HUES64 (cell line): ENCODE measurements around the gene PMP22.
"Not testable (repeated sequence)": the region's sequence is repeated elsewhere in the genome, so short reads cannot be mapped to it uniquely, and the experiment has no call there.

Experiments
- H3K27ac ChIP-seq: 2 replicates; pipeline ENCODE4 v1.7.0; 2013; ENCODE audit warnings: low read depth, low read length, inconsistent platforms
- H3K27me3 ChIP-seq: 2 replicates; pipeline ENCODE4 v1.6.1; 2013; ENCODE audit warnings: mild to moderate bottlenecking, low read length; ENCODE audit not compliant: insufficient read depth
- H3K36me3 ChIP-seq: 2 replicates; pipeline ENCODE4 v1.6.1; 2013; ENCODE audit warnings: mild to moderate bottlenecking, low read length; ENCODE audit not compliant: insufficient read depth
- H3K4me1 ChIP-seq: 2 replicates; pipeline ENCODE4 v1.6.1; 2013; ENCODE audit warnings: mild to moderate bottlenecking, low read length, moderate library complexity; ENCODE audit not compliant: insufficient read depth
- H3K4me3 ChIP-seq: 2 replicates; pipeline ENCODE4 v1.5.1; 2013; ENCODE audit warnings: mild to moderate bottlenecking, low read length, moderate library complexity
- H3K9ac ChIP-seq: 2 replicates; pipeline ENCODE4 v1.6.1; 2013; ENCODE audit warnings: mild to moderate bottlenecking, low read depth, low read length
- H3K9me3 ChIP-seq: 2 replicates; pipeline ENCODE4 v1.6.1; 2013; ENCODE audit warnings: low read depth, low read length; ENCODE audit not compliant: insufficient read depth
- WGBS: fragments of 150-250, 120-280 bp; methylation state at CpG from one replicate; pipeline ENCODE4 v1.1.7; 2013; ENCODE audit warnings: missing lambda C conversion rate; 5-methylcytosine and 5-hydroxymethylcytosine counted together

PMP22 gene

GRCh38 chr17:15210247-15210646 is 54.9 kb downstream of the PMP22 start:
- H3K36me3 ChIP-seq, result no peaks in the 10 kb centered on the region
- WGBS, result 100% methylated on average over 1 of the region's 1 CpG
- H3K27me3 ChIP-seq, result no peaks in the 10 kb centered on the region
- no peak overlapping the region for H3K27ac ChIP-seq
- no peak overlapping the region for H3K4me3 ChIP-seq
- H3K9ac ChIP-seq, result no peak overlapping the region
- no peaks in the 10 kb centered on the region for H3K4me1 ChIP-seq
- H3K9me3 ChIP-seq, result no peaks in the 10 kb centered on the region

- H3K36me3 ChIP-seq, H3K27me3 ChIP-seq, H3K4me3 ChIP-seq, H3K4me1 ChIP-seq, H3K9ac ChIP-seq, H3K27ac ChIP-seq, H3K9me3 ChIP-seq: not testable (repeated sequence)
- WGBS, result no CpG with 5 or more reads among the region's 2 CpGs
Measured at GRCh38 chr17:15203062-15203461, 62.1 kb downstream of the PMP22 start.

GRCh38 chr17:15200574-15200973 is 64.6 kb downstream of the PMP22 start:
- not testable (repeated sequence) for H3K27ac ChIP-seq, H3K4me1 ChIP-seq, H3K9me3 ChIP-seq, H3K9ac ChIP-seq, H3K36me3 ChIP-seq, H3K27me3 ChIP-seq, H3K4me3 ChIP-seq
- 94% methylated on average over 2 of the region's 2 CpGs for WGBS

DNA sequence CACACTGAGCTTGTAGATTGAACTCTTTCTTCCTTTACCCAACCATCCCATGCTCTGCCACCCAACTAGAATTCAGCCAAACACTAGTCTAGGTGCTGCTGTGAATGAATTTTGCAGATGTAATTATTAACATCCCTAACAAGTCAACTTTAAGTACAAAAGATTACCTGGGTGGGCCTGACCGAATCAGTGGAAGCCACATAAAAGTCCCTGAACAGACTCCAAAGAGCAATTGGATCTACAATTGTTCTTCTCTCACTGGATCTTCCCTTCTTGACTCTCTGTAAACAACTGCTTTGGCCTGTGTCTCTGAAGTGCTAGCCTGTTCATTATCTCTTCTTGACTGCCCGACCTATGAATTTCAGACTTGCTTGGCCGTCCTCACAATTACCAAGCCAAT is 67.9 kb downstream of the PMP22 start:
- Histone ChIP-seq H3K9ac (no peak overlapping the region), H3K4me1 (no peaks in the 10 kb centered on the region), H3K27me3 (no peaks in the 10 kb centered on the region), H3K36me3 (no peaks in the 10 kb centered on the region), H3K27ac (no peak overlapping the region), H3K4me3 (no peak overlapping the region), H3K9me3 (peaks cover 8% of the 10 kb centered on the region)
- 94% methylated on average over 3 of the region's 3 CpGs for WGBS

DNA sequence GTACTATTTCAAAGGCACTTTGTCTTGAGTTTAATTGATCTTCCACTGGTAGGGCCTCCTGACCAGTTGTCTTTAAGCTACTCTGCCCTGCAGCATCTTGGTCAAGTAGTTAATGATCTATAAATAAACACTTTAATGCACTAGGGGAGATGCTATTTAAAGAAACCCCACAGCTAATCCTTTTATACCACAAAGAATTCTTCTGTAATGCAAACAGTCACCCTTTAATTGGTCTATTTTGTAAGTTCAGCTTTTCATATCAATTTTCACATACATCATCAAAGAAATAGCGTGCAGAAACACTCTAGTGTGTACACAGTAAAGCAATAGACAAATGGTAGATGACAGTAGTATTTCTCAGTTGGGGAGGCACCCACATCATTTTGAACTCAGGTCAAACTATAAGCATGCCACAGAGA is 70.3 kb downstream of the PMP22 start:
- WGBS, result no CpG with 5 or more reads among the region's 1 CpG
- Histone ChIP-seq H3K4me3 (no peak overlapping the region), H3K27me3 (no peaks in the 10 kb centered on the region), H3K9me3 (peaks cover 3% of the 10 kb centered on the region), H3K36me3 (no peaks in the 10 kb centered on the region), H3K4me1 (no peaks in the 10 kb centered on the region), H3K9ac (no peak overlapping the region), H3K27ac (no peak overlapping the region)

- no peak overlapping the region for H3K27ac ChIP-seq
- H3K4me3 ChIP-seq, result no peak overlapping the region
- 78% methylated on average over 4 of the region's 4 CpGs for WGBS
- H3K9ac ChIP-seq, result no peak overlapping the region
- H3K36me3 ChIP-seq, result no peaks in the 10 kb centered on the region
- no peaks in the 10 kb centered on the region for H3K9me3 ChIP-seq
- H3K4me1 ChIP-seq, result no peaks in the 10 kb centered on the region
- no peaks in the 10 kb centered on the region for H3K27me3 ChIP-seq
Measured at GRCh38 chr17:15185625-15185991, 79.5 kb downstream of the PMP22 start.

GRCh38 chr17:15184872-15185624 is 80.1 kb downstream of the PMP22 start:
- Histone ChIP-seq H3K27me3 (no peaks in the 10 kb centered on the region), H3K9me3 (no peaks in the 10 kb centered on the region), H3K4me1 (0 out of 2 replicates have a peak, but pooled peaks cover 4% of the 10 kb centered on the region), H3K4me3 (no peak overlapping the region), H3K36me3 (no peaks in the 10 kb centered on the region), H3K9ac (no peak overlapping the region), H3K27ac (no peak overlapping the region)
- WGBS, result 97% methylated on average over 5 of the region's 5 CpGs

GRCh38 chr17:15181816-15182215 is 83.3 kb downstream of the PMP22 start:
- Histone ChIP-seq H3K27me3 (no peaks in the 10 kb centered on the region), H3K27ac (no peak overlapping the region), H3K4me1 (peaks cover 15% of the 10 kb centered on the region), H3K4me3 (no peak overlapping the region), H3K36me3 (no peaks in the 10 kb centered on the region), H3K9me3 (no peaks in the 10 kb centered on the region), H3K9ac (no peak overlapping the region)
- WGBS, result 91% methylated on average over 6 of the region's 6 CpGs

DNA sequence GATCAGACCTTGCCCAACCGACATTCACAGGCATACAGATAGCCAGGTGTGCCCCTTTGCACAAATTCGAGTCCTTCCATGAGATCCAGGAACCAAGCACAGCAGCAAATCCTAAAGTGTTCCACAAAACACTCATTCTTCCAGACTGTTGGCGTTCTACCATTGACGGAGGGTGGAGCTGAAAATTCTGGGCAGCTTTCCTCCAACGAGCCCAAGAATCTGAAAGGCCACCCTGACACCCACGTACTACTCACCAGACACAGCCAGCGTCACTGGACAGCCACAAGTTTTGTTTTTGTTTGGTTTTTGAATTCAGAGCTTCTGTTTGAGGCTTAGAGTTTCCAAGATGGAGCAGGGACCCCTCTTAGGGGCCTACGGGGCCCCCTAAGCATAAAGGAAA is 83.8 kb downstream of the PMP22 start:
- WGBS, result 91% methylated on average over 8 of the region's 8 CpGs
- Histone ChIP-seq H3K27me3 (no peaks in the 10 kb centered on the region), H3K4me1 (peaks cover 15% of the 10 kb centered on the region), H3K27ac (no peak overlapping the region), H3K9me3 (no peaks in the 10 kb centered on the region), H3K36me3 (no peaks in the 10 kb centered on the region), H3K9ac (no peak overlapping the region), H3K4me3 (no peak overlapping the region)

DNA sequence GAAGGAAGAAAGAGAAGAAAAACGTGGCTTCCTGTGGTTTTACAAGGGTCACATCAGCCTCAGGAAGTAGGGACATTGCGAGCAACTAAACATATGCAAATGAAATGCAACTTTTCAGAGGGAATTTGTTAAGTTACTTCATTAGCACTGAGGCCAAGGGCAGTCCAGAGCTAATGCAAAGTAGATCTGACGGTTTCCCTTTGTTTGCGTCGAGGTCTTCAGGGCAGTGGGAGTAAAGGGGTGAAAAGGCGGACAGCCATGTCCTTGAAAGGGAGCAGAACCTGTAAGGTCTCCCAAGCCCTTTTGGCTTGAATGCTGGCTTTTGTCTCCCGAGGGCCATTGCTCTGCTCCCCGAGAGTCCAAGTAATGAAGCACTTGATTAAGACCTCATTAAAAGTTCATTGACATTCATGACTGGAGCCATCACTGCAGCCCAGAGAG is 85.0 kb downstream of the PMP22 start:
- WGBS, result 16% methylated on average over 8 of the region's 8 CpGs
- peaks cover 15% of the 10 kb centered on the region for H3K4me1 ChIP-seq
- no peaks in the 10 kb centered on the region for H3K9me3 ChIP-seq
- no peaks in the 10 kb centered on the region for H3K27me3 ChIP-seq
- H3K36me3 ChIP-seq, result no peaks in the 10 kb centered on the region
- no peak overlapping the region for H3K4me3 ChIP-seq
- peak overlapping the region; percentile 17; the same call in 1 of the 2 replicates for H3K9ac ChIP-seq
- H3K27ac ChIP-seq, result peak overlapping the region; percentile 69
